H1 (cell line): Measurements from ENCODE around the gene ATG5. TPM values are rescaled to one million over a fixed set of nuclear protein-coding genes. Genes with fewer than 3 reads are reported as not detected.

ENCODE experiments used
- EZH2 ChIP-seq: fragments of 200-600 bp; sonication (generic); IDR thresholded peaks from 2 replicates; pipeline ENCODE4 v1.7.1; 2012; ENCODE audit warnings: low read depth, mild to moderate bottlenecking, moderate library complexity, low read length, inconsistent platforms; ENCODE audit not compliant: severe bottlenecking
- YY1 ChIP-seq: IDR thresholded peaks from 2 replicates; pipeline ENCODE4 v1.6.1; 2011; ENCODE audit warnings: low read depth, mild to moderate bottlenecking, low read length
- polyA plus RNA-seq, 7 experiments: library from polyadenylated mRNA; depleted of rRNA in 3 of 7; stranded (reverse) in 5 of 7; unstranded in 2 of 7; fragments of >200 nt in 5 of 7; fragments of 200-250 nt in 2 of 7; gene quantifications; 1 replicate in 5 of 7; 2 replicates in 1 of 7; 4 replicates in 1 of 7; pipeline versions ENCODE4 v1.2.1 to v1.2.3, GENCODE V29; 2011 to 2013; ENCODE audit warnings: missing spikeins in 2 of 7, mixed read lengths in 2 of 7
- total RNA-seq: library from RNA; stranded (reverse); fragmentation: NEBNext Ultra II Directional; extraction: Animal tissue kit (Norgen Biotek cat#: 25700); gene quantifications from 2 replicates; pipeline ENCODE4 v1.2.1, GENCODE V29; 2021

ATG5 gene
- total and polyA plus RNA-seq, 2 of the 8 experiments (the other 6 are each of a cell fraction or from before 2014, with no cell fraction given) = 18.2 to 39.0 TPM

GRCh38 chr6:106253172-106253571 is 72.4 kb downstream of the ATG5 start (continued):
- TF ChIP-seq EZH2 (no peak), YY1 (no peak)
